A549 (cell line): ENCODE data around the gene INSYN2B. TPM values are rescaled to one million over a fixed set of nuclear protein-coding genes. Genes with fewer than 3 reads are reported as not detected.

Source experiments
- ATAC-seq, 2 experiments: fragments of 200-7000 bp in 1 of 2; fragments of >200 bp in 1 of 2; cut with Nextera tagmentation in 1 of 2; cut with Tn5 transposase in 1 of 2; 3 replicates each; pipeline versions ENCODE4 v1.8.0 to v1.9.1; 2018 to 2020; ENCODE audit warnings: mild to moderate bottlenecking in 1 of 2, moderate library complexity in 1 of 2
- CTCF ChIA-PET: fragments of 300-600 bp; sonication (Branson Sonifier 250); formaldehyde crosslinking; extraction: SDS; loops from one replicate; lab custom pipeline; 2021; ENCODE audit warnings: antibody characterized with exemption, inconsistent platforms; lab: Yijun Ruan, JAX
- POLR2A ChIA-PET: fragments of 350-600 bp; formaldehyde crosslinking; extraction: SDS; loops from one replicate; lab custom pipeline; 2021; ENCODE audit warnings: antibody characterized with exemption, inconsistent platforms; lab: Yijun Ruan, JAX
- DNase-seq, 2 experiments: peaks; one replicate each; pipeline versions ENCODE4 v3.0.0 to v3.0.0-alpha.2; 2011 to 2016; ENCODE audit warnings: low read depth in 1 of 2, low spot score in 1 of 2
- FAIRE-seq: peaks from 2 replicates; lab custom pipeline; 2011; peaks lifted over from hg19 to GRCh38; lab: Jason Lieb, UNC
- H3K27ac ChIP-seq, 2 experiments: fragments of >200 bp; sonication (Bioruptor Twin); formaldehyde crosslinking; 3 replicates each; pipeline ENCODE4 v1.5.1; 2016 to 2017
- H3K4me1 ChIP-seq: fragments of >200 bp; sonication (Bioruptor Twin); formaldehyde crosslinking; 3 replicates; pipeline ENCODE4 v1.6.1; 2016
- H3K4me2 ChIP-seq: fragments of >200 bp; sonication (Bioruptor Twin); formaldehyde crosslinking; 3 replicates; pipeline ENCODE4 v1.6.1; 2016
- H3K4me3 ChIP-seq: fragments of >200 bp; sonication (Bioruptor Twin); formaldehyde crosslinking; 3 replicates; pipeline ENCODE4 v1.5.1; 2016
- H3K9me3 ChIP-seq: fragments of >200 bp; sonication (Bioruptor Twin); formaldehyde crosslinking; 3 replicates; pipeline ENCODE4 v1.6.1; 2016
- CBX8 ChIP-seq: fragments of 200-600 bp; sonication (generic); IDR thresholded peaks from 2 replicates; pipeline ENCODE4 v1.6.1; 2016
- CHD2 ChIP-seq: fragments of 150-350 bp; IDR thresholded peaks from 2 replicates; pipeline ENCODE4 v1.6.1; 2014; ENCODE audit warnings: low read length; ENCODE audit not compliant: partially characterized antibody
- EHF ChIP-seq: fragments of 250-450 bp; sonication (Bioruptor Pico); IDR thresholded peaks from 2 replicates; pipeline ENCODE4 v1.5.0; 2020; ENCODE audit warnings: mild to moderate bottlenecking
- EHMT2 ChIP-seq: fragments of 200-600 bp; sonication (generic); IDR thresholded peaks from 2 replicates; pipeline ENCODE4 v1.6.1; 2016; ENCODE audit warnings: antibody characterized with exemption, low read depth, mild to moderate bottlenecking, moderate library complexity
- EP300 ChIP-seq, 2 experiments: fragments of >200 bp; sonication (Bioruptor Twin); formaldehyde crosslinking; IDR thresholded peaks; 2 replicates in 1 of 2; 3 replicates in 1 of 2; pipeline ENCODE4 v1.6.1; 2016 to 2017
- ESRRA ChIP-seq: fragments of 150-350 bp; IDR thresholded peaks from 2 replicates; pipeline ENCODE4 v1.6.1; 2014; ENCODE audit warnings: mild to moderate bottlenecking, low read length, borderline replicate concordance
- FOSB ChIP-seq: fragments of 250-450 bp; sonication (Bioruptor Pico); IDR thresholded peaks from 2 replicates; pipeline ENCODE4 v1.5.0; 2020; ENCODE audit warnings: mild to moderate bottlenecking, moderate library complexity
- FOSL2 ChIP-seq, 2 experiments: fragments of 450-650 bp in 1 of 2; fragments of >200 bp in 1 of 2; sonication (Bioruptor Twin) in 1 of 2; formaldehyde crosslinking; IDR thresholded peaks; 2 replicates each; pipeline versions ENCODE4 v1.5.0 to v1.6.1; 2016 to 2020; ENCODE audit warnings: mild to moderate bottlenecking in 1 of 2, moderate library complexity in 1 of 2
- FOXS1 ChIP-seq: fragments of 250-450 bp; sonication (Bioruptor Pico); IDR thresholded peaks from 2 replicates; pipeline ENCODE4 v1.5.0; 2020; ENCODE audit warnings: mild to moderate bottlenecking, moderate library complexity
- HEYL ChIP-seq: fragments of 250-450 bp; sonication (Bioruptor Pico); IDR thresholded peaks from 2 replicates; pipeline ENCODE4 v1.8.0; 2021; ENCODE audit warnings: mild to moderate bottlenecking, moderate library complexity
- HOXA7 ChIP-seq: fragments of 250-450 bp; sonication (Bioruptor Pico); IDR thresholded peaks from 2 replicates; pipeline ENCODE4 v1.5.0; 2020; ENCODE audit warnings: mild to moderate bottlenecking, moderate library complexity
- MAFK ChIP-seq: fragments of 450-650 bp; IDR thresholded peaks from 2 replicates; pipeline ENCODE4 v1.6.1; 2014; ENCODE audit not compliant: partially characterized antibody
- MAZ ChIP-seq: fragments of 150-350 bp; IDR thresholded peaks from 2 replicates; pipeline ENCODE4 v1.6.1; 2014; ENCODE audit warnings: antibody characterized with exemption, low read depth, low read length, borderline replicate concordance
- MYC ChIP-seq: IDR thresholded peaks from 2 replicates; pipeline ENCODE4 v1.6.1; 2012; ENCODE audit warnings: mild to moderate bottlenecking, inconsistent platforms, low read length, improper control_type of control experiment, borderline replicate concordance
- POLR2A ChIP-seq: IDR thresholded peaks from 2 replicates; pipeline ENCODE4 v1.6.1; 2012; ENCODE audit warnings: mild to moderate bottlenecking, low read length
- TFCP2L1 ChIP-seq: fragments of 250-450 bp; sonication (Bioruptor Pico); IDR thresholded peaks from 2 replicates; pipeline ENCODE4 v1.5.0; 2021; ENCODE audit warnings: mild to moderate bottlenecking
- ZC3H11A ChIP-seq: fragments of 450-650 bp; IDR thresholded peaks from 2 replicates; pipeline ENCODE4 v1.6.1; 2014; ENCODE audit warnings: antibody characterized with exemption, mild to moderate bottlenecking
- WGBS: methylation state at CpG from one replicate; pipeline ENCODE4 v1.1.6; 2017; ENCODE audit errors: missing lambda C conversion rate; 5-methylcytosine and 5-hydroxymethylcytosine counted together
- polyA plus RNA-seq, 4 experiments: library from polyadenylated mRNA; depleted of rRNA in 3 of 4; stranded (reverse); fragments of >200 nt; fragmentation: RNase III in 1 of 4; extraction: RNeasy Plus Mini Kit Qiagen cat#74134 plus additional on column Dnase treatment in 1 of 4; gene quantifications; 2 replicates in 3 of 4; 3 replicates in 1 of 4; pipeline ENCODE4 v1.2.3, GENCODE V29; 2011 to 2017
- TF ChIP-seq, protein P1 (sequence below): fragments of >200 bp; sonication (Bioruptor Twin); formaldehyde crosslinking; IDR thresholded peaks from 2 replicates; pipeline ENCODE4 v1.6.1; 2016
- TF ChIP-seq, protein P2 (sequence below): IDR thresholded peaks from 2 replicates; pipeline ENCODE4 v1.6.1; 2012; ENCODE audit warnings: low read depth, borderline replicate concordance
- TF ChIP-seq, protein P3 (sequence below): fragments of >200 bp; sonication (Bioruptor Twin); formaldehyde crosslinking; IDR thresholded peaks from 3 replicates; pipeline ENCODE4 v1.5.1; 2016
- TF ChIP-seq, protein P4 (sequence below): fragments of 250-450 bp; sonication (Bioruptor Pico); IDR thresholded peaks from 2 replicates; pipeline ENCODE4 v1.5.0; 2020; ENCODE audit warnings: low read depth, mild to moderate bottlenecking, moderate library complexity
- TF ChIP-seq, protein P5 (sequence below): IDR thresholded peaks from 2 replicates; pipeline ENCODE4 v1.6.1; 2012
- TF ChIP-seq, protein P6 (sequence below): fragments of 250-450 bp; sonication (Bioruptor Pico); IDR thresholded peaks from 2 replicates; pipeline ENCODE4 v1.5.0; 2021; ENCODE audit warnings: mild to moderate bottlenecking, moderate library complexity, borderline replicate concordance

The INSYN2B gene
- polyA plus RNA-seq, 2 of the 4 experiments (the other 2 are of a cell fraction): 0.26 to 0.46 TPM

DNA sequence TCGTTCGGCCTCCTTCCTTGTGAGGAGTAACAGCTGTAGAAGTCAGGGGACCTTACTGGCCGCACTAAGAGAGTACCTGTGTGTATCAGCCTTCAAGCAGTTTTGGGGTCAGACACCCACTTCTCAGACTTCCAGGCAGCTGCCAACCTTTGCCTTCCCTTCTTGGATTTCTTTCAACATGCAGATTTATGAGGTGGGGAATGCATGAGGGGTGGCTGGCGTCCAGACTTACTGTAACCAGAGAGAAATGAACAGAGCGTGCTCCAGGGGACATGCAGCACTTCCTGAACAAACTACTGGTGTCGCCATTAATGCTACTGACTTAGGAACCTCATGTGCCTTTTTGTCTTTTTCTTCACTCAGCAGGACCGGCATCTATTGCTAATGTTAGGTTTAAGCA lies 46.7 kb downstream of the INSYN2B start:
- Histone ChIP-seq H3K27ac (no peak overlapping the region), H3K9me3 (no peaks in the 10 kb centered on the region), H3K4me2 (no peak overlapping the region), H3K4me1 (no peaks in the 10 kb centered on the region), H3K4me3 (no peak overlapping the region)
- FAIRE-seq: no peak
- TF ChIP-seq TFCP2L1 (CRISPR knock-in tag) (no peak), CHD2 (no peak), FOSL2 (IDR thresholded peaks at IDR 0.05) (no peak), FOSL2 (CRISPR knock-in tag; IDR thresholded peaks at IDR 0.05) (no peak), EHMT2 (no peak), CBX8 (no peak), POLR2A (no peak), MAFK (no peak), MYC (no peak), EP300 (IDR thresholded peaks at IDR 0.05) (no peak)
- TF ChIP-seq, protein P1, sequence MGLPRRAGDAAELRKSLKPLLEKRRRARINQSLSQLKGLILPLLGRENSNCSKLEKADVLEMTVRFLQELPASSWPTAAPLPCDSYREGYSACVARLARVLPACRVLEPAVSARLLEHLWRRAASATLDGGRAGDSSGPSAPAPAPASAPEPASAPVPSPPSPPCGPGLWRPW: no peak
- TF ChIP-seq, protein P2, sequence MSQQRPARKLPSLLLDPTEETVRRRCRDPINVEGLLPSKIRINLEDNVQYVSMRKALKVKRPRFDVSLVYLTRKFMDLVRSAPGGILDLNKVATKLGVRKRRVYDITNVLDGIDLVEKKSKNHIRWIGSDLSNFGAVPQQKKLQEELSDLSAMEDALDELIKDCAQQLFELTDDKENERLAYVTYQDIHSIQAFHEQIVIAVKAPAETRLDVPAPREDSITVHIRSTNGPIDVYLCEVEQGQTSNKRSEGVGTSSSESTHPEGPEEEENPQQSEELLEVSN: no peak
- DNase-seq: no peak
- ATAC-seq: no peak
- WGBS: 78% methylated on average over 7 of the region's 7 CpGs
- POLR2A ChIA-PET: no interaction called here
- CTCF ChIA-PET: interaction anchor here (1.0 to 1.5 kb wide), 2 partner anchors 12 to 47 kb away, joined by 4 read pairs; partner anchors contain the start of gene INSYN2B

DNA sequence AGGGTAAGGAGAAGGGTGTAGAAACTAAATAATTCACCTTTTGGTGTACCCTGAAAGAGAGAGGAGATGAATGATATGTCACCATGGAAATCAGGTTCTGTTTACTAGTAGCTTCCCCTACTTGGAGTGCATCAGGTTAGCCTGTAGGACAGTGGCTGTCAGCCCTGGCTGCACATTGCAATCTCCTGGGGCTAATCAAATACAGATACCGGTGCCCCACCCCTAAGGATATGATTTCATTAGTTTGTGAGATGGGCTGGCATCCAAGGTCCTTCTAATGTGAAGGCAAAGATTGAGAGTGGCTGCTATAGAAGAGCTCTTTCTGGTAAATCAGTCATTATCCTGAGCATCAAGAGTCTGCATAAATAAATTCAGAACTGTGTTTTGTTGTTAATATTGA lies 47.2 kb downstream of the INSYN2B start:
- CTCF ChIA-PET: interaction anchor here (1.5 kb wide), 1 partner anchor 47 kb away, joined by 4 read pairs; the partner anchor contains the start of gene INSYN2B
- TF ChIP-seq, protein P3, sequence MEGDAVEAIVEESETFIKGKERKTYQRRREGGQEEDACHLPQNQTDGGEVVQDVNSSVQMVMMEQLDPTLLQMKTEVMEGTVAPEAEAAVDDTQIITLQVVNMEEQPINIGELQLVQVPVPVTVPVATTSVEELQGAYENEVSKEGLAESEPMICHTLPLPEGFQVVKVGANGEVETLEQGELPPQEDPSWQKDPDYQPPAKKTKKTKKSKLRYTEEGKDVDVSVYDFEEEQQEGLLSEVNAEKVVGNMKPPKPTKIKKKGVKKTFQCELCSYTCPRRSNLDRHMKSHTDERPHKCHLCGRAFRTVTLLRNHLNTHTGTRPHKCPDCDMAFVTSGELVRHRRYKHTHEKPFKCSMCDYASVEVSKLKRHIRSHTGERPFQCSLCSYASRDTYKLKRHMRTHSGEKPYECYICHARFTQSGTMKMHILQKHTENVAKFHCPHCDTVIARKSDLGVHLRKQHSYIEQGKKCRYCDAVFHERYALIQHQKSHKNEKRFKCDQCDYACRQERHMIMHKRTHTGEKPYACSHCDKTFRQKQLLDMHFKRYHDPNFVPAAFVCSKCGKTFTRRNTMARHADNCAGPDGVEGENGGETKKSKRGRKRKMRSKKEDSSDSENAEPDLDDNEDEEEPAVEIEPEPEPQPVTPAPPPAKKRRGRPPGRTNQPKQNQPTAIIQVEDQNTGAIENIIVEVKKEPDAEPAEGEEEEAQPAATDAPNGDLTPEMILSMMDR: no peak
- TF ChIP-seq, protein P4, sequence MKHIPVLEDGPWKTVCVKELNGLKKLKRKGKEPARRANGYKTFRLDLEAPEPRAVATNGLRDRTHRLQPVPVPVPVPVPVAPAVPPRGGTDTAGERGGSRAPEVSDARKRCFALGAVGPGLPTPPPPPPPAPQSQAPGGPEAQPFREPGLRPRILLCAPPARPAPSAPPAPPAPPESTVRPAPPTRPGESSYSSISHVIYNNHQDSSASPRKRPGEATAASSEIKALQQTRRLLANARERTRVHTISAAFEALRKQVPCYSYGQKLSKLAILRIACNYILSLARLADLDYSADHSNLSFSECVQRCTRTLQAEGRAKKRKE (CRISPR knock-in tag): no peak
- TF ChIP-seq MYC: no peak
- no peak for TF ChIP-seq HEYL (CRISPR knock-in tag)
- TF ChIP-seq, protein P5, sequence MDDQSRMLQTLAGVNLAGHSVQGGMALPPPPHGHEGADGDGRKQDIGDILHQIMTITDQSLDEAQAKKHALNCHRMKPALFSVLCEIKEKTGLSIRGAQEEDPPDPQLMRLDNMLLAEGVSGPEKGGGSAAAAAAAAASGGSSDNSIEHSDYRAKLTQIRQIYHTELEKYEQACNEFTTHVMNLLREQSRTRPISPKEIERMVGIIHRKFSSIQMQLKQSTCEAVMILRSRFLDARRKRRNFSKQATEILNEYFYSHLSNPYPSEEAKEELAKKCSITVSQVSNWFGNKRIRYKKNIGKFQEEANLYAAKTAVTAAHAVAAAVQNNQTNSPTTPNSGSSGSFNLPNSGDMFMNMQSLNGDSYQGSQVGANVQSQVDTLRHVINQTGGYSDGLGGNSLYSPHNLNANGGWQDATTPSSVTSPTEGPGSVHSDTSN: no peak
- TF ChIP-seq EHF (CRISPR knock-in tag): no peak
- no peak for TF ChIP-seq HOXA7 (CRISPR knock-in tag)
- no peak for TF ChIP-seq FOSB
- TF ChIP-seq POLR2A: no peak
- TF ChIP-seq, protein P2: no peak
- TF ChIP-seq ESRRA: no peak
- TF ChIP-seq FOXS1: no peak
- TF ChIP-seq MAZ: no peak
- no peak for TF ChIP-seq CBX8
- TF ChIP-seq, protein P6, sequence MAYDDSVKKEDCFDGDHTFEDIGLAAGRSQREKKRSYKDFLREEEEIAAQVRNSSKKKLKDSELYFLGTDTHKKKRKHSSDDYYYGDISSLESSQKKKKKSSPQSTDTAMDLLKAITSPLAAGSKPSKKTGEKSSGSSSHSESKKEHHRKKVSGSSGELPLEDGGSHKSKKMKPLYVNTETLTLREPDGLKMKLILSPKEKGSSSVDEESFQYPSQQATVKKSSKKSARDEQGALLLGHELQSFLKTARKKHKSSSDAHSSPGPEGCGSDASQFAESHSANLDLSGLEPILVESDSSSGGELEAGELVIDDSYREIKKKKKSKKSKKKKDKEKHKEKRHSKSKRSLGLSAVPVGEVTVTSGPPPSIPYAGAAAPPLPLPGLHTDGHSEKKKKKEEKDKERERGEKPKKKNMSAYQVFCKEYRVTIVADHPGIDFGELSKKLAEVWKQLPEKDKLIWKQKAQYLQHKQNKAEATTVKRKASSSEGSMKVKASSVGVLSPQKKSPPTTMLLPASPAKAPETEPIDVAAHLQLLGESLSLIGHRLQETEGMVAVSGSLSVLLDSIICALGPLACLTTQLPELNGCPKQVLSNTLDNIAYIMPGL: no peak
- no peak for TF ChIP-seq ZC3H11A

More for the DNA sequence above, 47.2 kb downstream of the INSYN2B start:
- no peak overlapping the region for H3K4me2 ChIP-seq
- H3K27ac ChIP-seq: no peak overlapping the region
- H3K4me1 ChIP-seq: no peaks in the 10 kb centered on the region
- DNase-seq (no peak), ATAC-seq (no peak), FAIRE-seq (no peak)
- 6% methylated on average over 1 of the region's 1 CpG for WGBS
- POLR2A ChIA-PET: no interaction called here
- H3K4me3 ChIP-seq: no peak overlapping the region
- H3K9me3 ChIP-seq: no peaks in the 10 kb centered on the region
